HG03342 (cell line): ENCODE measurements around the gene MAPK8IP1.
"Not testable (repeated sequence)": the region's sequence is repeated elsewhere in the genome, so short reads cannot be mapped to it uniquely, and the experiment has no call there.

Experiments
- ATAC-seq: cut with Tn5 transposase; IDR thresholded peaks from one replicate; pipeline ENCODE4 v1.9.1; 2021; ENCODE audit warnings: mild to moderate bottlenecking, moderate library complexity; ENCODE audit not compliant: unreplicated experiment

MAPK8IP1 gene

GRCh38 chr11:45885274-45885920 lies at the start of gene MAPK8IP1:
MAPK8IP1 (plus strand) TSS chr11:45885651; CDS start chr11:45885821, 170 bp downstream.
- ATAC-seq = peak; percentile 61

GRCh38 chr11:45839204-45839603 lies 46.2 kb upstream of the MAPK8IP1 start:
- ATAC-seq = no peak

- not testable (repeated sequence) for ATAC-seq
These were observed 45.2 kb upstream of the MAPK8IP1 start for GRCh38 chr11:45840251-45840650.

- no peak for ATAC-seq
These were observed 42.1 kb upstream of the MAPK8IP1 start for GRCh38 chr11:45843158-45843924.

GRCh38 chr11:45844822-45845578 lies 40.5 kb upstream of the MAPK8IP1 start:
- ATAC-seq = no peak

- ATAC-seq = no peak
These were observed 39.2 kb upstream of the MAPK8IP1 start for GRCh38 chr11:45846174-45846675.

GRCh38 chr11:45846974-45847910 lies 38.2 kb upstream of the MAPK8IP1 start, which contains the start of gene CRY2:
CRY2 (plus strand) TSS chr11:45847475; CDS start chr11:45847491, 16 bp downstream.
- peak; percentile 86 for ATAC-seq

GRCh38 chr11:45847911-45848316 lies 37.5 kb upstream of the MAPK8IP1 start:
- peak; percentile 13 for ATAC-seq

GRCh38 chr11:45848654-45849081 lies 36.8 kb upstream of the MAPK8IP1 start:
- ATAC-seq = no peak

GRCh38 chr11:45850446-45850845 lies 35.0 kb upstream of the MAPK8IP1 start:
- ATAC-seq = no peak

GRCh38 chr11:45851228-45851627 lies 34.2 kb upstream of the MAPK8IP1 start:
- no peak for ATAC-seq

- ATAC-seq = no peak
These were observed 33.3 kb upstream of the MAPK8IP1 start for GRCh38 chr11:45852018-45852711.

- ATAC-seq = no peak
These were observed 32.7 kb upstream of the MAPK8IP1 start for GRCh38 chr11:45852712-45853101.

GRCh38 chr11:45853332-45854219 lies 31.9 kb upstream of the MAPK8IP1 start:
- no peak for ATAC-seq

- no peak for ATAC-seq
These were observed 30.1 kb upstream of the MAPK8IP1 start for GRCh38 chr11:45855308-45855707.

- no peak for ATAC-seq
These were observed 29.4 kb upstream of the MAPK8IP1 start for GRCh38 chr11:45856044-45856468.

- ATAC-seq = no peak
These were observed 27.4 kb upstream of the MAPK8IP1 start for GRCh38 chr11:45857961-45858474.

- no peak for ATAC-seq
These were observed 26.6 kb upstream of the MAPK8IP1 start for GRCh38 chr11:45858751-45859398.
